Esophagus mucosa (tissue), 1 donor: ENCODE measurements around the gene MEGF11. TPM values are rescaled to one million over a fixed set of nuclear protein-coding genes. Genes with fewer than 3 reads are reported as not detected.
"Not testable (repeated sequence)": the region's sequence is repeated elsewhere in the genome, so short reads cannot be mapped to it uniquely, and the experiment has no call there.

Source experiments
- ATAC-seq: fragments of 200-7000 bp; cut with Tn5 transposase; one replicate; pipeline ENCODE4 v1.9.1; 2020
- total RNA-seq: library from RNA; stranded (reverse); gene quantifications from one replicate; pipeline ENCODE4 v1.2.4, GENCODE V29; 2023
- donor health status: DM: yes; HTN: yes; CAD: no.

The MEGF11 gene
- total RNA-seq, 1 donor from 2014 or later: not detected

- no peak for ATAC-seq
Measured at GRCh38 chr15:66275352-66275751, 21.8 kb upstream of the MEGF11 start.

GRCh38 chr15:66270932-66271331 lies 17.4 kb upstream of the MEGF11 start:
- no peak for ATAC-seq

GRCh38 chr15:66269326-66270090 lies 16.0 kb upstream of the MEGF11 start:
- ATAC-seq: peak; percentile 48

- ATAC-seq: no peak
Measured at GRCh38 chr15:66264859-66265513, 11.4 kb upstream of the MEGF11 start.

GRCh38 chr15:66262837-66263236 lies 9.3 kb upstream of the MEGF11 start:
- not testable (repeated sequence) for ATAC-seq

- ATAC-seq: no peak
Measured at GRCh38 chr15:66261056-66261455, 7.5 kb upstream of the MEGF11 start.

GRCh38 chr15:66256692-66257091 lies 3.1 kb upstream of the MEGF11 start:
- no peak for ATAC-seq

GRCh38 chr15:66254951-66255676 lies 1.6 kb upstream of the MEGF11 start:
- no peak for ATAC-seq

GRCh38 chr15:66254089-66254950 lies 770 bp upstream of the MEGF11 start:
- ATAC-seq: no peak

- ATAC-seq: no peak
Measured at GRCh38 chr15:66252685-66253417, 699 bp downstream of the MEGF11 start.

GRCh38 chr15:66251790-66252684 lies 1.5 kb downstream of the MEGF11 start:
- peak; percentile 51 for ATAC-seq

- ATAC-seq: no peak
Measured at GRCh38 chr15:66251065-66251789, 2.3 kb downstream of the MEGF11 start.

GRCh38 chr15:66249605-66250174 lies 3.9 kb downstream of the MEGF11 start:
- no peak for ATAC-seq

- no peak for ATAC-seq
Measured at GRCh38 chr15:66246937-66247336, 6.6 kb downstream of the MEGF11 start.

GRCh38 chr15:66245832-66246231 lies 7.7 kb downstream of the MEGF11 start:
- ATAC-seq: not testable (repeated sequence)

- no peak for ATAC-seq
Measured at GRCh38 chr15:66241908-66242285, 11.7 kb downstream of the MEGF11 start.

- ATAC-seq: no peak
Measured at GRCh38 chr15:66241087-66241907, 12.3 kb downstream of the MEGF11 start.

- peak; percentile 58 for ATAC-seq
Measured at GRCh38 chr15:66240240-66240794, 13.2 kb downstream of the MEGF11 start.
